Activated T-cell treated with anti-CD3 and anti-CD28 coated beads, Interleukin-2, amount 50 U/mL, for 4 hours (primary cell): ENCODE data around the gene RXRA. TPM values are rescaled to one million over a fixed set of nuclear protein-coding genes. Genes with fewer than 3 reads are reported as not detected.

Experiments used
- ATAC-seq, 2 donors: fragments of 200-7000 bp; cut with Tn5 transposase; one replicate each; pipeline ENCODE4 v1.10.0; 2021
- DNase-seq: peaks from one replicate; pipeline ENCODE4 v3.0.0-alpha.2; 2020
- H3K27me3 Mint-ChIP-seq: one replicate; pipeline ENCODE4 v1.8.0; 2021; ENCODE audit warnings: low read depth, mixed read lengths
- H3K36me3 Mint-ChIP-seq: one replicate; pipeline ENCODE4 v1.8.0; 2022; ENCODE audit warnings: mixed read lengths; ENCODE audit not compliant: insufficient read depth
- H3K4me1 Mint-ChIP-seq: one replicate; pipeline ENCODE4 v1.8.0; 2021; ENCODE audit warnings: low read depth, mixed read lengths
- H3K4me3 Mint-ChIP-seq: one replicate; pipeline ENCODE4 v1.8.0; 2021; ENCODE audit warnings: mild to moderate bottlenecking, moderate library complexity, mixed read lengths
- H3K9me3 Mint-ChIP-seq: one replicate; pipeline ENCODE4 v1.8.0; 2021; ENCODE audit warnings: mixed read lengths
- total RNA-seq, 3 donors: library from RNA; stranded (reverse); gene quantifications; one replicate each; pipeline ENCODE4 v1.2.1, GENCODE V29; 2021

The RXRA gene
- total RNA-seq, 3 donors from 2014 or later: 4.7 to 7.6 (median 4.7) TPM

DNA sequence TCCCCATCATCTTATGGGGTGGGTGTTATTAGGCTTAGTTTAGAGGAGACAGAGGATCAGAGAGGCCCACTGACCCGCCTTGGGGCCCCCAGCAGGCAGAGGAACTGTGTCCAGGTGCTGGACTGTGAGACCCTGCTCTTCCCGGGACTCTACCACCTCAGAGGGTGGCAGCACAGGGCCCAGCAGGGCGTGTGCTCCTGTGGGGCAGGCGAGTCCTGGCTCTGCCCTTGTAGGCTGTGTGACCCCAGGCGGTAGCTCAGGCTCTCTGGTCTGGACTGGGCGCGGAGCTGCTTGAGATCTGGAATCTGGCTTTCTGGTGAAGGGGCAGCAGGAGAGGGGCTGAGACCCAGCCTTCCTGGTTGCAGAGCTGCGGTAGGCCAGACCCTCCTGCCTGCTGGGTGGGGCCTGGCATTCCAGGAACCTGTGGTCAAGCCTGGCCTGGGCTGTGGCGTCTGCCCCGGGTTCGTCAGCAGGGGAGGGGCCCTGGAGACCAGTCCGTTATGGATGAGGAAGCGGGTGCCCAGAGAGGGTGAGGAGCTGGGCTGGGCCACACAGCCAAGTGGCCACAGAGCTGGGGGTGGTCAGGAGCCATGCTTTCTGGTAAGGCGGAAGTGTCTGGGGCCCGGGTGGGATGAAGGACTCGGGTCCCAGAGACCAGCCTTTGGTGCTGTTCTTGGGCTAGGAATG is 46.5 kb downstream of the RXRA start:
- Mint-ChIP-seq H3K36me3 (no peaks in the 10 kb centered on the region), H3K4me3 (no peak overlapping the region), H3K9me3 (no peaks in the 10 kb centered on the region), H3K27me3 (no peaks in the 10 kb centered on the region), H3K4me1 (peaks cover 6% of the 10 kb centered on the region)
- DNase-seq (no peak), ATAC-seq (no peak)

DNA sequence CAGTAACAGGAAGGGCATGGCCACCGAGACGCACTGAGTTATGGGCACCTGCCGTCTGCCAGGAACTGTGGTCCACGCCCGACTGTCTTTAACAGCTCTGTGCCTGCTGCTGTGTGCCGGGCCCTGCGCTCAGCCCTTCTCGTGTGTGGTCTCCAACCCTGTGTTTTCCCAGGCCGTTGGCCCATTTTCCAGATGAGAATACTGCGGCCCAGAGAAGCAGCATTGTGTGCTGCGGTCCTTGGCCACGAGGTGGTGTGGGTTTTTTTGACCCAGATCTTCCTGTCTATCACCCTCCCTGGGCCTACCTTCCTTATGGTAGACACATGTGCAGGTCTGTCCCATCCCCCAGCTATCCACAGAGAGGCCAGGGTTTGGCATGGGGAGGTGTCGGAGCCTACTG is 47.0 kb downstream of the RXRA start:
- DNase-seq: no peak
- no peaks in the 10 kb centered on the region for H3K9me3 Mint-ChIP-seq

DNA sequence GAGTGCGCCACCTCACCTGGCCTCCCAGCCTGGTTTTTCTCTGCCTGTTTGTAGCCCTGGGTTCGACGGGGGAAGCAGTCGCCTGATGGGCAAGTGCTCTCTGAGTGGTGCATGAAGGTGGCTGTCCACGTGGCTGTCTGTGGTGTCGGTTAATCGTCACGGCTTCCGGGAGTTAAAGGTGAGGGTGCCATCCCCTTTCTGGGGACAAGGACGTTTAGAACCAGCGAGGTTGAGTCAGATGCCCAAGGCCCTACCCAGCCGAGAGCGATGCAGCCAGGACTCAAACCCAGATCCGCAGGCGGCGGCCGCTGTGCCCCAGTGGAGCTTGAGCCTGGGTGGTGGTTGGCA is 47.7 kb downstream of the RXRA start:
- ATAC-seq: no peak
- no peaks in the 10 kb centered on the region for H3K36me3 Mint-ChIP-seq

More for the DNA sequence above, 47.0 kb downstream of the RXRA start:
- ATAC-seq: no peak
- H3K27me3 Mint-ChIP-seq: no peaks in the 10 kb centered on the region
- H3K4me1 Mint-ChIP-seq: peaks cover 7% of the 10 kb centered on the region
- H3K4me3 Mint-ChIP-seq: no peak overlapping the region
- no peaks in the 10 kb centered on the region for H3K36me3 Mint-ChIP-seq

DNA sequence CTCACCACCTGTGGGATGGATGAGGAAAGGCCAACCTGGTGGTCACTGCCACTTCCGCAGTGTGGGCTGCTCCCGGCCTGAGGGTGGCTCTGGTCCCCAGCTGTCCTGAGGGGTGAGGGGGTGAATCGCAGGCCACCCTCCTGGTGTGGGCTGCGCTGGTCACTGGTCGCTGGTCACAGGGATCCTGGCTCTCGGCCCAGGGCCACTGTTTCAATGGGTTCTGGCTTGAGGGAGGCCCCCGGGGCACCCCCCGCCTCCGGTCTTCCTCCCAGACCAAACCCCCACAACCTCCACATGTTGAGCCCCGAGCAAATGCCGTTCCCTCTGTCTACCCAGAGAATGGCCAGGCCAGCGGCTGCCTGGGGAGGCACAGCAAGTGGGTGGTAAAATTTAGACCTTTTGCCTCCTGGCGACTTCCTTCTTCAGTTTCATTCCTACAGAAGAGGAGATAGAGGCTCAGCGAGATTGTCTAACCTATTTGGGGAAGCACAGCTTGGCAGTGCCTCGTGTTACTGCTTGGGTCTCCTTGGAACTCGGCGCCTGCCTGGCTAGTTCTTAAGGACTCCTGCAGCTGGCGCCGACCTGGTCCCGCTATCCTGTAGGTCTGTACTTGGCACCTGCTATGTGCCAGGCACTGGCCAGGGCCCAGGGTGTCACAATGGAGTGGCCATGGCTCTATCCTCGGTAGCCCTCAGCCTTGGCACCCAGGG is 48.2 kb downstream of the RXRA start:
- H3K36me3 Mint-ChIP-seq: no peaks in the 10 kb centered on the region
- H3K4me3 Mint-ChIP-seq: no peak overlapping the region
- no peak for DNase-seq
- H3K9me3 Mint-ChIP-seq: no peaks in the 10 kb centered on the region
- peaks cover 7% of the 10 kb centered on the region for H3K4me1 Mint-ChIP-seq
- no peak for ATAC-seq
- H3K27me3 Mint-ChIP-seq: no peaks in the 10 kb centered on the region

More for the DNA sequence above, 47.7 kb downstream of the RXRA start:
- H3K4me1 Mint-ChIP-seq: peaks cover 7% of the 10 kb centered on the region
- no peak overlapping the region for H3K4me3 Mint-ChIP-seq
- no peaks in the 10 kb centered on the region for H3K9me3 Mint-ChIP-seq
- H3K27me3 Mint-ChIP-seq: no peaks in the 10 kb centered on the region
- DNase-seq: no peak

DNA sequence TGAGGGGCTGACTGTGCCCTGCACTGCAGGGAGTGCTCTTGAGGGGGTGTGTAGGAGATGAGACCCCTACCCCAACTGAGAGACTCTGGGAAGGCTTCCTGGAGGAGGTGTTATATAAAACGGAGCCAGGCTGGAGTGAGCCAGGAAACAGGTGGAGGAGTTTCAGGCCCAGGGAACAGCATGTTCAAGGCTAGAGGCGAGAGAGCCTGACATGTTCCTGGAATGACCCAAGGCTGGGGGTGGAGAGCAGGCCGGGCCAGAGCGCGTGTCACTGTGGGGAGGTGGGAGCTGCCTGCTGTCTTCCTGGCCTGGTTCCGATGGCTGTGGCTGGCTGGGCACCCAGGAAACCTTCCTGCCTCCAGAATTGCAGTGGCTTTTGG is 48.7 kb downstream of the RXRA start:
- Mint-ChIP-seq H3K4me3 (no peak overlapping the region), H3K9me3 (no peaks in the 10 kb centered on the region), H3K36me3 (no peaks in the 10 kb centered on the region), H3K27me3 (no peaks in the 10 kb centered on the region), H3K4me1 (peaks cover 7% of the 10 kb centered on the region)
- ATAC-seq (no peak), DNase-seq (no peak)

DNA sequence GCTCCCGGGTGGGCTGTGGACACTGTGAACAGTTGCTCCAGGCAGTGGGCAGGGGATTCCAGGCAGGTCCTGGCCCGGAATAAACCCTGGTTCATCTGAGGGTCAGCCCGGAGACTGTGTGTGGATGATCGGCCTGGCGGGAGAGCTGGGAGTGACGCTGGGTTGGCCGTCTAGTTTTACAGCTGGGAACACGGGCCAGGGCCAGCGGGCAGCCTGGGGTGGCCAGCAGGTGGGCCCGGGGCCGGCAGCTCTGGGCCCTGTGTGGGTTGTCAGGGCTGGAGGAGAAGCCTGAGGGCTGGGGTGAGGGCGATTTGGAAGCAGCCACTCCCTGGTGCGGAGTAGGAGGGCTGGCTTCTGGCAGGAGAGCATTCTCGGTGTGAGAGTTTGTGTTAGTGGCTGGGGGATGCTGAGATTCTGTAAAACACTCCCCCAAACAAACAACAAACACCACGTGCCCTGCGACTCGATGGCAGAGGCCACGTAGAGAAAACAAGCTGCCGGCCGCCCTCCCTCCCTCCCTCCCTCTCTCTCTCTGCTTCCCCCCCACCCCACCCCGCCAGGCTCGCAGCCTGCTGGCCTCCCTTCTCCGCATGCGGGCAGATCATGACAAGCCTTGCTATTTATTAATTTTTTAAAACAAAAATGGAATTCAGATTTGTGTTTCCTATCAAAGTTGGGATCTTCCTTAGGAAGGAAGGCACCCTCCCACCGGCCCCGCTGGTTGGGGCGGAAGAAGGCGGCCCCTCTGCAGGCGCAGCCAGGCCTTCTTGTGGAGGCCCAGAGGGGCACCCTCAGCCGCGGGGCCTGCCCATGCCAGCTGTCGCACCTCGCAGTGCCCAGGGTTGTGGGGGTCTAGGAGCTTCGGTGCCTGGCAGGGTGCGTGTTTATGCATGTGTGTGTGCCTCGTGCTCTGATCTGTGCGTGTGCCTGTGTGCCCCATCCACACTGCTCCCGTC is 49.5 kb downstream of the RXRA start:
- Mint-ChIP-seq H3K27me3 (no peaks in the 10 kb centered on the region), H3K4me1 (peaks cover 7% of the 10 kb centered on the region), H3K9me3 (no peaks in the 10 kb centered on the region), H3K4me3 (no peak overlapping the region), H3K36me3 (no peaks in the 10 kb centered on the region)
- DNase-seq: no peak
- no peak for ATAC-seq

DNA sequence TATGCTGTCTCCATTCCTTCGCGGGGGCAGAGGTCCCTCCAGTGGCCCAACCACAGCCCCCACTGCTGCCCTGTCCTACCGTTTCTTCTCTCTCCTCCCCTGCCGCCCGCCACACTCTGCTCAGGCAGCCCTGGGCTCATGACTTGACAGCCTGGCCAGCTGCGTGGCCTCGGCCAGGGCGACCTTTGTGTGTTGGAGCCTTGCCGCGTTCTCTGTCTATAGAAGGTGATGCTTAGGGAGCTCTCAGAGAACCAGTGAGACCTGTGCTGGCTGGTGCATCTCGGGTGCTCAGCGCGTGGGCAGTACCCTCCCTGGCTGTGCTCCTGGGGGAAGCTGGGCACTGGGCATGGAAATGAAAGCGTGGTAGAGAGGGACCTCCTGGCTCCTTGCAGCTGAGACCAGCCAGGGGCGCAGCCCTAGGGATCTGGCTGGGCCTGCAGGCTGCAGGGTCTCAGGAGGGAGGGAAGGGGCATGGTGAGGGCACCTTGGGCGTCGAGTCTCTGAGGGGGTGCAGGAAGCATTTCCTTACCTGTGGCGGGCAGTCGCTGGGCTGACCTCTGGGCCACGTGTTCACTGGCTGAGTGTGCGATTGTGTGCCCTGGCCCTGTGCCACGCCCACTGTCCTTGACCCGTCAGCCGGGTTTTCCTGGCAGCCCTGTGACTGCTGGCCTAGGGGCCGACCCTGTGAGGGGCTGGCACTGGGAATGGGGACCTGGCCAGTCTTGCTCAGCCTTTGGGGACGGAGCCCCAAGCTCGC is 50.3 kb downstream of the RXRA start:
- peaks cover 13% of the 10 kb centered on the region for H3K4me1 Mint-ChIP-seq
- H3K9me3 Mint-ChIP-seq: no peaks in the 10 kb centered on the region
- DNase-seq (no peak), ATAC-seq (no peak)
- H3K4me3 Mint-ChIP-seq: no peak overlapping the region
- no peaks in the 10 kb centered on the region for H3K36me3 Mint-ChIP-seq
- H3K27me3 Mint-ChIP-seq: no peaks in the 10 kb centered on the region

DNA sequence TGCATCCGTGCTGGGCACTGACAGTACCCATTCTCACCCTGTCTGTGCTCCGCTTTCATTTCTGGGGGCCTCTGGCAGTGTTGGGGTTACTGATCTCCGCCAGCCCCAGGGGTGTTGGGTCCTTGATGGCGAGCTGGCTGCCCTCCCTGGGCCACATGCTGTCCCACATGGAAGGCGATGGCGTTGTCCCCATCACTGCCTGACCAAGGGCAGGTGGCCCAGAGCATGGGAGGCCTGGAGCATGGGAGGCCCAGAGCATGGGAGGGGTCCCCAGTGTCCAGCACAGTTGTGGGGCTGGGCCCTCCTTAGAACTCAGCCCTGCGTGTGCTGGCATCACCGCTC is 50.9 kb downstream of the RXRA start:
- no peaks in the 10 kb centered on the region for H3K36me3 Mint-ChIP-seq
- no peaks in the 10 kb centered on the region for H3K27me3 Mint-ChIP-seq
- peaks cover 19% of the 10 kb centered on the region for H3K4me1 Mint-ChIP-seq
- no peaks in the 10 kb centered on the region for H3K9me3 Mint-ChIP-seq
- no peak overlapping the region for H3K4me3 Mint-ChIP-seq
- ATAC-seq (no peak), DNase-seq (no peak)

DNA sequence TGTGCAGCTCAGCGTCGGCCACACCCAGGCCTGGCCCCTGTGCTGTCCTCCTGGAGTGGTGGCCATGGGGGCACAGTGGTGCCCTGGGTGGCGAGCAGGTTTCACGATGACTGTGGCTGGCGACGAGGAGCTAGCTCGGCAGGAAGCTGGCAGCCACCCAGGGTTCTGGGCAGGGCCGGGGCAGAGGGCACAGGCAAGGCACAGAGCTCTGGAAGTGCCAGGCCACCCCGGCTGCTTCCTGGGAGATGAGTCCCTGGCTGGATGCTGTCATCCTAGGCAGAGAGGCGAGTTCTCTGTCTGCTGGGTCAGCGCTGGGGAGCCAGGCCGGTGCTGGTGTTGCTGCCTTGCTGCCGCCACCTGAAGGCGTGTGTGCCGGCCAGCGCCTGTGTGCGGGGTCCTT is 51.7 kb downstream of the RXRA start:
- Mint-ChIP-seq H3K36me3 (no peaks in the 10 kb centered on the region), H3K9me3 (no peaks in the 10 kb centered on the region), H3K4me3 (no peak overlapping the region), H3K4me1 (peaks cover 27% of the 10 kb centered on the region), H3K27me3 (no peaks in the 10 kb centered on the region)
- ATAC-seq (no peak), DNase-seq (no peak)

DNA sequence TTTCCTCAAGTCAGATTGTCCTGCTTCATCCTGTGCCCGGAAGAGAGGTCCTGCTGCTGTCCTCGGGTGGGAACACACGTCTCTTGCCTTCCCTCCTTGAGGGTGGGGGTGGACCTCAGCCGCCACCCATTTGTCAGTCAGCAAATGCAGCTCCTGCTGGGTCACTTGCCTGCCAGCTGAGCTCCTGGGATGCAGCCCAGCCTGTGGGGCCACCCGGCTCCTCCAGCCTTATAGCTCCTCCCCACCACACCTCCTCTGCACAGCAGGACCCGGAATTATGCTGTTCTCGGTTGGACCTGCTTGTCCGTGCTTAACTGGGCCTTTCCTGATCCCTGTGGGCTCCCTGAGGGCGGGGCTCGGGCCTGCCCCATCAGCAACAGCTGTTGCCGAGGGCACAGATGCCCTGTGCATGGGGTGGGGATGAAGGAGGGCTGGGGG is 52.7 kb downstream of the RXRA start:
- DNase-seq: no peak
- ATAC-seq: no peak
- H3K4me3 Mint-ChIP-seq: no peak overlapping the region
- H3K27me3 Mint-ChIP-seq: no peaks in the 10 kb centered on the region
- no peaks in the 10 kb centered on the region for H3K9me3 Mint-ChIP-seq
- no peaks in the 10 kb centered on the region for H3K36me3 Mint-ChIP-seq
- peaks cover 30% of the 10 kb centered on the region for H3K4me1 Mint-ChIP-seq

DNA sequence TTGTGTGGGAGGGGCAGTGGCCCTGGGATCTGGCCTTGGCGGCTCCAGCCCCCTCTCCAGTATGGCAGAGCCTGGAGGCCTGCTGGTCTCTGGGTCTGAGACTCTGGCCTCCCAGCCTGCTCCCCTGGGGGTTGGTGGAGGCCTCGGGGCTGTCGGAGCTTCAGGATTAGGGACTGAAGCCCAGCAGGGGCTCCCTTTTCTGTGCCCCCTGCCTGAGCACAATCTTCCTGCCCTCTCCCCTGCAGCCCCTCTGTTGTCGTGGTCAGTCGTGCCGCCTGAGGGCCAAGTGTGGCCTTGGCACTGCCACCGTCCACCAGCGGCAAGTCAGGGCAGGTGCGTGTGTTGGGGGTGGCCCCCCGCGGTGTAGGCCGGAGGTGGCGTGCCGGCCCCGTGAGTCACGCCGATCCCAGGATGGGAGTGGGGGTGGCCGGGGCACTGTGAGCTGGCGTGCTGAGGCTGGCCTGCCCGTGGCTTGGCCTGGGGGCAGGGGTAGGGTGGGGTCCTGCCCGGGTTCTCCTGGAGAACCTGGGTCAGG is 53.6 kb downstream of the RXRA start:
- ATAC-seq: no peak
- no peak for DNase-seq
- no peaks in the 10 kb centered on the region for H3K9me3 Mint-ChIP-seq
- no peaks in the 10 kb centered on the region for H3K36me3 Mint-ChIP-seq
- no peak overlapping the region for H3K4me3 Mint-ChIP-seq
- peaks cover 33% of the 10 kb centered on the region for H3K4me1 Mint-ChIP-seq
- no peaks in the 10 kb centered on the region for H3K27me3 Mint-ChIP-seq

DNA sequence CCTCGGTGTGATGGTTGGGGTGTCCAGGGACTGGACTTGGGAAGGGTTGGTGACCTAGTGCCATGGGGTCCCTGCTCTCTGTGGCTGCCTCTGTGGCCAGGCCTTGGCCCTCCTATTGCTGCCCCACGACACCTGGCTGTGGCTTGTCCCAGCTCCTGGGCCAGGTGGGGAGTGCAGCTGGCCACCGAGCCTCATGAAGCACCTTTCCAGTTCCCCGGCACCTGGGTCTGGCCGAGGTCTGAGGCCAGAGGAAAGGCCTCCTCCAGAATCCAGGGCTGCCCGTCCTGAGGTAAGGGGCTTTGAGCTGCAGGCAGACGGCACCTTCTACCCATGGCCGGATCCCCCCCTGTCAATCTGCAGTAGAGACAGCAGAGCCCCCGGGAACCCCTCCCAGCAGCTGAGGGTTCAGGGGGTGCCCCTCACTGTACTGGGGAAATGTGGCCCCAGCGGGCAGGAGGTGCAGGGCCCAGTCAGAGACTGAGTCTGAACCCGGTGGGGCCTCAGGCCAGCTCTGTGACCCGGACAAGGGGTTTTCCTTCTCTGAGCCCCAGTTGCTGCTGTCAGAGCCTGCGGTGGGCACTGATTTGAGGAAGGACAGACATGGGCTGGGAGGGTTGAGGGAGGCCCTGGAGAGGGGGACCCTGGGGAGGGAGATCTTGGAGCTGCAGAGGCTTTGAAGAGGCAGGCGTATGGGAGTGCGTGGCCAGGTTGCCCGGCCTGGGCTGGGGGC is 54.5 kb downstream of the RXRA start:
- Mint-ChIP-seq H3K27me3 (no peaks in the 10 kb centered on the region), H3K4me1 (peaks cover 33% of the 10 kb centered on the region), H3K4me3 (no peak overlapping the region), H3K36me3 (no peaks in the 10 kb centered on the region), H3K9me3 (no peaks in the 10 kb centered on the region)
- DNase-seq (no peak), ATAC-seq (no peak)

DNA sequence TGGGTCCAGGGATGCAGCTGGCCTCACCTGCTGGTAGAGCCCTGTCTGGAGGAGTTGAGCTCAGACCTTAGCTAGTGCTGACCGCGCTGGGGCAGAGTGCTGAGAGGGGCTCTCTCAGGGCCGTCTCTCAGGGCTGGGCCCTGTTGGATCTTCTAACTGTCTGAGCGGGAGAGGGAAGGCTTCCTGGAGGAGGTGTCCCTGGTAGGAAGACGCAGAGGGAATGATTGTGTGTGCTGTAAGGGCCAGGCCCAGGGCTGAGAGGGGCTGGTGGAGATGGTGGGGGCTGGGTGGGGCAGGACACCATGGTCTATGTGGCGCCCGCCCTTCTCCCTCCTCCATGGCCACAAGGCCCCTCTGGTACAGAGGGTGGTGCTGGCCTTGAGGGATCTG is 55.0 kb downstream of the RXRA start:
- no peaks in the 10 kb centered on the region for H3K36me3 Mint-ChIP-seq
- no peak for ATAC-seq

More for the DNA sequence above, 55.0 kb downstream of the RXRA start:
- Mint-ChIP-seq H3K9me3 (no peaks in the 10 kb centered on the region), H3K4me1 (peaks cover 33% of the 10 kb centered on the region), H3K27me3 (no peaks in the 10 kb centered on the region), H3K4me3 (no peak overlapping the region)
- no peak for DNase-seq
